Nephron (organoid): ENCODE results near the gene IP6K1.
A peak's percentile ranks its signal among the peaks of the same experiment; 100 is the strongest.
"Not testable (repeated sequence)": the region's sequence is repeated elsewhere in the genome, so short reads cannot be mapped to it uniquely, and the experiment has no call there.

ENCODE experiments used
- H3K27ac Mint-ChIP-seq, 3 experiments: 2 replicates each; pipeline ENCODE4 v1.8.0; 2020; ENCODE audit warnings: mixed read lengths in 3 of 3, mild to moderate bottlenecking in 2 of 3, moderate library complexity in 1 of 3
- H3K27me3 Mint-ChIP-seq: 2 replicates; pipeline ENCODE4 v1.8.0; 2021; ENCODE audit warnings: low read depth, mild to moderate bottlenecking, moderate library complexity, mixed read lengths
- H3K36me3 Mint-ChIP-seq: 2 replicates; pipeline ENCODE4 v1.8.0; 2020; ENCODE audit warnings: low read depth, mixed read lengths
- H3K4me1 Mint-ChIP-seq: 2 replicates; pipeline ENCODE4 v1.8.0; 2020; ENCODE audit warnings: mixed read lengths
- H3K4me3 Mint-ChIP-seq, 3 experiments: 2 replicates each; pipeline ENCODE4 v1.8.0; 2020; ENCODE audit warnings: mild to moderate bottlenecking in 3 of 3, mixed read lengths in 3 of 3, moderate library complexity in 2 of 3
- H3K9me3 Mint-ChIP-seq: 2 replicates; pipeline ENCODE4 v1.8.0; 2020; ENCODE audit warnings: mixed read lengths
- TF ChIP-seq, protein P1 (sequence below), 3 experiments: fragments of 200-600 bp; sonication (generic); IDR thresholded peaks; one replicate each; pipeline ENCODE4 v1.5.0; 2021; ENCODE audit warnings: antibody characterized with exemption in 3 of 3; ENCODE audit not compliant: unreplicated experiment in 3 of 3

Gene IP6K1

DNA sequence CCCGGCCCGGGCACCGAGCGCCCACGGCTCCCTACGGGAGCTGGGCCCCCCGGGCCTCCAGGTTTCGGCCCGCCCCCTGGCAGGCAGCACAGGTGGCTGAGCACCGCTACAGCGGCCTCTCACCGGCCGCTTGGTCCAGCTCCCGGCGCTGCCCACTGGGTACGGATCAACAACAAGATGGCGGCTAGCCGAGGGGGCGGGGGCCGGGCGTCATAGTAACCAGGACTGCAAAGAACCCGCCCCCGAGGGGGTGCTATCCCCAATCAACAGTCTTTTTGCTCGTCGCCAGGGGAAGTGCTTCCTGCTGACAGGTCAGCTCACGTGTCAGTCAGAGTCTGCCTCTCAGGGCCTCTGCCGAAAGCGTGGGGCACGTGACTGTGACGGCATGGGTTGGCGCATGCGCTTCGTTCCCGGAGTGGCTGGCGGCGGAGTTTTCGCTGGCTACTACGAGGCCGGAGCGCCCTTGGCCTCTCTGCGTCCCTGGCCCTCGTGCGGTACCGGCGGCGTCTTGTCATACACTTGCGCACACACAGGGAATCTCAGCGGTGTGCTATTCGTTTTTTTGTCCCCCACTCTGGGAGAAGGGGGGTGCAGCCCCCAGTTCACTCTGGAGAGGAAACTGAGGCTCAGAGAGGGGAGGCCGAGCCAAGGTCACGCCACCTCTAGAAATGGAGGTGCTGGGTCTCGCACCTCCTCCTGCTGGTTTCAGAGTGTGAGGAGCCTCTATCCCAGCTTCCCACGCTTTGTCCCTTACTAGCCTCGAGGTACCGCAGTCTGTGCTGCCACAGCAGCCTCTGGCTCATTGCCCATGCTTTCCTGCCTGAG is at the start of gene IP6K1:
TSS of gene IP6K1 (minus strand) at position 186 of the 825 bp plus-strand sequence. CDS start 38,502 bp downstream, outside the sequence.
- Mint-ChIP-seq H3K27ac (peak within 1 kb of the TSS; percentile 97 to 99 (median 97)), H3K4me1 (peaks cover 12% of the 10 kb centered on the region), H3K27me3 (peaks cover 4% of the 10 kb centered on the region), H3K36me3 (peaks cover 10% of the 10 kb centered on the region), H3K4me3 (peak within 1 kb of the TSS; percentile 90 to 94 (median 93)), H3K9me3 (no peaks in the 10 kb centered on the region)
- TF ChIP-seq, protein P1, sequence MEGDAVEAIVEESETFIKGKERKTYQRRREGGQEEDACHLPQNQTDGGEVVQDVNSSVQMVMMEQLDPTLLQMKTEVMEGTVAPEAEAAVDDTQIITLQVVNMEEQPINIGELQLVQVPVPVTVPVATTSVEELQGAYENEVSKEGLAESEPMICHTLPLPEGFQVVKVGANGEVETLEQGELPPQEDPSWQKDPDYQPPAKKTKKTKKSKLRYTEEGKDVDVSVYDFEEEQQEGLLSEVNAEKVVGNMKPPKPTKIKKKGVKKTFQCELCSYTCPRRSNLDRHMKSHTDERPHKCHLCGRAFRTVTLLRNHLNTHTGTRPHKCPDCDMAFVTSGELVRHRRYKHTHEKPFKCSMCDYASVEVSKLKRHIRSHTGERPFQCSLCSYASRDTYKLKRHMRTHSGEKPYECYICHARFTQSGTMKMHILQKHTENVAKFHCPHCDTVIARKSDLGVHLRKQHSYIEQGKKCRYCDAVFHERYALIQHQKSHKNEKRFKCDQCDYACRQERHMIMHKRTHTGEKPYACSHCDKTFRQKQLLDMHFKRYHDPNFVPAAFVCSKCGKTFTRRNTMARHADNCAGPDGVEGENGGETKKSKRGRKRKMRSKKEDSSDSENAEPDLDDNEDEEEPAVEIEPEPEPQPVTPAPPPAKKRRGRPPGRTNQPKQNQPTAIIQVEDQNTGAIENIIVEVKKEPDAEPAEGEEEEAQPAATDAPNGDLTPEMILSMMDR (IDR thresholded peaks at IDR 0.05; ENCODE audit: unreplicated experiment in 3 of 3), result no peak

DNA sequence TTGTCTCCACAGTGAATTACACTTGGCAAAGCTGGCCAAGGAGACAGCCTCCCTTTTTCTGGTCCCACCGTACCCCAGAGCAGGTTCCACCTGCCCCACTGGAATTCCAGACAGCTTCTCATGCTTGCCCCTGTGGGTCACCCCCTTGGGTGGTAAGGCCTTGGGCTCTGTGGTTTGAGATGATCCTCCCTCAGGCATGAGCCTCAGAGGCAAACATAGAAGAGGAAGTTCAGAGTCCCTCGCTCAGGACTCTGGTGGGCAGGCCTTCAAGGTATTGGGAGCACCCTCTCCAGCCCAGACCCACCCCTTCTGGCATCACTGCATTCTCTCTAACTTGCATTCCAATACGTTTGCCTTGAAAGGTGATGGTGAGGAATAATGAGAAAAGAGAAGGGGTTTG is 45.0 kb upstream of the IP6K1 start:
- Mint-ChIP-seq H3K27ac (no peak overlapping the region), H3K9me3 (no peaks in the 10 kb centered on the region), H3K4me1 (no peaks in the 10 kb centered on the region), H3K27me3 (no peaks in the 10 kb centered on the region), H3K36me3 (peaks cover 19% of the 10 kb centered on the region), H3K4me3 (no peak overlapping the region)
- TF ChIP-seq, protein P1 (IDR thresholded peaks at IDR 0.05; ENCODE audit: unreplicated experiment in 3 of 3), result no peak

DNA sequence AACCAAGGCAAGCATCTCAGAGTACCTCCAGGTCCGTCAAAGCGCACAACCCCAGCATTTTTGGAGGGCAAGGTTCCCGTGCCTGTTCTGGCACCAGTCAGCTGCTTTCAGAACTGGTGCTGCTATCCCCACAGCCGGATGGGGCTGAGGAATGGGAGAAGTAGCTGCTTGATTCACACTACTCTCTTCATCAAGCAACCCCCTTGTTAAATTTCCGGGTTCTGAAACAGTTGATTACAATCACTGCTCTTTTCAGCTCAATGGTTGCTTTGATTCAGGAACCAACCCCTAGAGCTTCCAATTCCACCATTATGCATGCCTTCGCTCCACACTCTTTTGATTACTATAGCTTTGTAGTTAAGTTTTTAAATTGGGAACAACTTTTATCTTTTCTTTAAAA is 39.7 kb upstream of the IP6K1 start:
- Mint-ChIP-seq H3K27me3 (no peaks in the 10 kb centered on the region), H3K27ac (no peak overlapping the region), H3K9me3 (no peaks in the 10 kb centered on the region), H3K4me3 (no peak overlapping the region), H3K36me3 (peaks cover 11% of the 10 kb centered on the region), H3K4me1 (no peaks in the 10 kb centered on the region)
- TF ChIP-seq, protein P1 (IDR thresholded peaks at IDR 0.05; ENCODE audit: unreplicated experiment in 3 of 3), result no peak

DNA sequence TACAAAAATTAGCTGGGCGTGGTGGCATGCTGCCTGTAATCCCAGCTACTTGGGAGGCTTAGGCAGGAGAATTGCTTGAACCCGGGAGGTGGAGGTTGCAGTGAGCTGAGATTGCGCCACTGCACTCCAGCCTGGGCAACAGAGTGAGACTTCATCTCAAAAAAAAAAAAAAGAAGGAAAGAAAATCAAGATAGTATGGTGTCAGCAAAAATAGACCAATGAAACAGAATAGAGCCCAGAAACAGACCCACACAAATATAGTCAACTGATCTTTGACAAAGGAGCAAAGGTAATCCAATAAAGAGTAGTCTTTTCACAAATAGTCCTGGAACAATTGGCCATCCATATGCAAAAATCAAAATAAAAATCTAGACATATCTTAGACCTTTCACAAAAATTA is 36.8 kb upstream of the IP6K1 start:
- H3K36me3 Mint-ChIP-seq, H3K4me3 Mint-ChIP-seq, H3K9me3 Mint-ChIP-seq, H3K27ac Mint-ChIP-seq, H3K4me1 Mint-ChIP-seq, H3K27me3 Mint-ChIP-seq: not testable (repeated sequence)

DNA sequence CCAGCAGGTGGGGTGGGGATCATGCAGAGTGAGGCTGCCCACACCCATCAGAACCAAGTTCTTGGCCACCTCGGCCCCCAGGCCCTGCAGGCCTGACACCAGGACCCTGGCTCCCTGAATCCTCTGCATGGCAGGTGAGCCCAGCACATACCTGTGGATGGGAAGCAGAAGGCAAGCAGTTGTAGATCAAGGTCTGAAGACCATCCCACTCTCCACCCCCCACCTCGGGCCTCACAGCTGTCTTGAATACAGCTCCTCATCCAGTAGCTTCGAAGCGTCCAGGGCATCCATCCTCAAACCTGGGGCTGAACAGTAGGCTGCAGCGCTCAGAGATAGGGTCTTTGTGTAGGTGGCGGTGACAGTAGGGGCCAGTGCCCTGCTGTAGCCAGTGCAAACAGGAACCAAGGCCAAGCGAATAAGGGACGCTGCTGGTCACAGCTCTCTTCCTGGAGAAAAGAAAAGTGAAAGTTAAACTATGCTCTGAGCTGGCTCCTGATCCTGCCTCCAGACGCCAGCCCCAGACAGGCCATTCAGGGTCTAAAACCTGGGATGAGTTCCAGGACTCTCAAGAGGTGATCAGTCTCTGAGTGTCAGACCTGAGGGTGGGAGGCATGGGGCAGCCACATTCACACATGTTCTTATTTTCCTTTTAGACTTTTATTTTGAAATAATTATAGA is 27.3 kb upstream of the IP6K1 start, which contains the start of gene UBA7:
TSS of gene UBA7 (minus strand) at position 457 of the 678 bp plus-strand sequence. CDS start at position 291, 166 bp downstream.
- Mint-ChIP-seq H3K4me3 (peak within 1 kb of the TSS; percentile 66 to 87 (median 87)), H3K9me3 (no peaks in the 10 kb centered on the region), H3K36me3 (no peaks in the 10 kb centered on the region), H3K27ac (peak within 1 kb of the TSS; percentile 97 to 99 (median 99)), H3K27me3 (no peaks in the 10 kb centered on the region), H3K4me1 (peaks cover 11% of the 10 kb centered on the region)
- TF ChIP-seq, protein P1 (IDR thresholded peaks at IDR 0.05; ENCODE audit: unreplicated experiment in 3 of 3), result no peak

DNA sequence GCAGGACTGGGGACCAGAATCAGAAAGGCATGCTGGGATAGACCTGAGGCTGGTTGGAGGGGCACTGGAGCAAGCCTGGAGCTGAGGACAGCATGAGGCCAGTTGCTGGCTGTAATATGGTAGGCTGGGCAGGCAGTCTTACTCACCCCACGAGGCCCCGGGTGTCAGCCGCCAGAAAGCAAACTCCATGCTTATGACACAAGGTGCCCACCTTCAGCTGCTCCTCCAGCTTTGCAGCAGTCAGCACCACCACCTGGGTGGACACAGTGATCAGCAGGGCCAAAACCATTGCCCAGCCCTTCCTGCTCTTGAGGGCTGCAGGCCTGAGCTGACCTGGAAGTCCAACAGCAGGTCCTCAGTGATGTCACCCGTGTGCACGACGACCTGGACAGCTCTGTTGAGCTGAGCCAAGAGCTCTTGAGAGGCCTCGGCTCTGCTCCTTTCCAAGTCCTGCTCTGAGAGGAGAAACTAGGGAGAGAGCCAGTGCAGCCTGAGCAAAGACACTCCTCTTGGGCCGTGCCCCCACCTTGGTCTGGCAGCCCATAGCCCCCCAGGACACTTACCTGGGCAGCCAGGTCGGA is 26.7 kb upstream of the IP6K1 start:
- Mint-ChIP-seq H3K36me3 (no peaks in the 10 kb centered on the region), H3K9me3 (no peaks in the 10 kb centered on the region), H3K27ac (peak overlapping the region; percentile 97 to 99 (median 99)), H3K27me3 (no peaks in the 10 kb centered on the region), H3K4me3 (peak overlapping the region; percentile 66 to 87 (median 87)), H3K4me1 (peaks cover 17% of the 10 kb centered on the region)
- TF ChIP-seq, protein P1 (IDR thresholded peaks at IDR 0.05; ENCODE audit: unreplicated experiment in 3 of 3), result no peak
